ENCODE measurements around the gene GNAS.

The GNAS gene

DNA sequence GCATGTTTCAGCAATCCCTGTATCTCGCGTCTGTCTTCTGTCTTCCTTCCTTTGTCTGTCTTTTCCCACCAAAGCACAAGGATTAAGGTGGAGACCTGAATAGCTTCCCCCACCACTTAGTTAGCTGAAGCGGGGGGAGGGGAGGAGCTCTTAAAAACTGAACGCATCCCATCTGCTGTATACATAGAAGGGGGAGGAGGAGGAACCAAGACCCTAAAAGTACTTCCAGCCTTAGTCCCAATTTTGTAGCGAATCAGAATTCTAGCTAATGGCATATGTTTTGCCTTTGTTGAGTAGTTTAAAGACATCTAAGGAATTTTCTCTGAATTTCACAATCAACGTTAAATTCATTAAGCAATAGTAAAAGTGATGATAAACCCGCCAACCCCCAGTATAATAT, 47.9 kb downstream of the GNAS start:
- no peak for DNase-seq

DNA sequence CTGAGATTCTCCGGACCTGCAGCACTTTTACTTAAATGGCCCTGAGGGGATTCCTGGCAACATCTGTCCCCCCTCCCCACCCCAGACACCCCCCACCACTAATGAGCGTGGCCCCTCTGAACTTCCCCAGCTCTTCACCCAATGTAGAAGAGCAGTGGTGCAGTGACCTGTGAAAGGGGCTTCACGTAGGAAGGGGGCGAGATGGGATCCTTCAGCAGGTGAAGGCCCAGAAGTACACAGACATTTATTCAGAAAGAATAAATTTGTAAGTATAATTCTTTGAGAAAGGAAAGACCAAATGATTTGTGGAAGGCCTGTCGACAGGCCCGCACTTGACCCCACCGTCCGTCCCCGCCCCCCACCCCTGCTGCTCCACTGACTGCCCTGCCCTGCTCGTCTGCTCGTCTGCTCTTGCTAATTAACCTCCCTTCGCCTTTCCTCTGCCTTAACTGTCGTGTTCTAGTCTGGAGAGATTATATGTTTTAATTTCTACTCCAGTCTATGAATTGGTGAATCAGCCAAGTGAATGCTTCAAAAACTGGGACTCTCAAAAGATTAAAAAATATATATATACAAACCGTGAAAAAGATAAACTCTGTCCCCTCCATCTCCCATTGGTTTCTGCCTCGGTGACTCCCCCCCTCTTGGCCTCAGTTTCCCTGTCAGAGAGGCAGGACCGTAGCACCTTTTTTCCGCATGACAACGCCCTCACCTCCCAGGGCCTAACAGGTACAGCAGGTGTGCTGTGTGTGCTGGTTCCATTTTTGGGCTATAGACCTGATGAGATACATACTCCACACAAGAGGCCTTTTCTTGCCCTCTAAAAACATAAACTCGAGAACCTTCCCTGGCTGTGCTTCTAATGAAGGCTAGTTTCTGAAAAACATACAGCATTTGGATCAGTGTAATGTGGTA, 49.2 kb downstream of the GNAS start:
- DNase-seq, result no peak

DNA sequence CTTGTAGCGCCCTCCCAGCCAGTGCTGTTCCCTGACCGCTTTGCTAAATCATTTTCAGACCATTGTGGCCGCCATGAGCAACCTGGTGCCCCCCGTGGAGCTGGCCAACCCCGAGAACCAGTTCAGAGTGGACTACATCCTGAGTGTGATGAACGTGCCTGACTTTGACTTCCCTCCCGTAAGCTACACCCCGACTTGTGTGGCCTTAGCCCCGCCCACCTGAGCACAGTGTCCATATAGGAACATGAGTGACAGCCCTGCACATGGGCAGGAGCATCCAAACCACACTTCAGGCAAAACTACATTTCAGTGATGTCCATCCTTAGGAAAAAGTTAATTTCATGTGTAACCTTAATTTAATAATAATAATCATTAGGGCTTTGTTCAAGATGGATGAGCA, 51.1 kb downstream of the GNAS start:
- no peak for DNase-seq

DNA sequence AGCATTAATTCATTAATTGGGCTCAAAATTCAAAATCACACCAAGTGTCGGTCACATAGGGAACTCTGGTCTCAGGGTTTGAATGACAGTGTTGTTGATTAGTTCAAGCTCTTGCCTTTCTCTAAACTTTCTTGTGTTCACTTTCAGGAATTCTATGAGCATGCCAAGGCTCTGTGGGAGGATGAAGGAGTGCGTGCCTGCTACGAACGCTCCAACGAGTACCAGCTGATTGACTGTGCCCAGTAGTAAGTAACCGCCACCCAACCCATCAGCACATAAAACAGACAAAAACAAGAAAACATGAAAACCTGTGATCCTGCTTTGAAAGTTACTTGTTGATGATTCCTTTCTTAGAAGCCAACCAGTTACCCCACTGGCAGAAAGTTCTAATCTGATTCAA, 52.7 kb downstream of the GNAS start:
- no peak for DNase-seq

DNA sequence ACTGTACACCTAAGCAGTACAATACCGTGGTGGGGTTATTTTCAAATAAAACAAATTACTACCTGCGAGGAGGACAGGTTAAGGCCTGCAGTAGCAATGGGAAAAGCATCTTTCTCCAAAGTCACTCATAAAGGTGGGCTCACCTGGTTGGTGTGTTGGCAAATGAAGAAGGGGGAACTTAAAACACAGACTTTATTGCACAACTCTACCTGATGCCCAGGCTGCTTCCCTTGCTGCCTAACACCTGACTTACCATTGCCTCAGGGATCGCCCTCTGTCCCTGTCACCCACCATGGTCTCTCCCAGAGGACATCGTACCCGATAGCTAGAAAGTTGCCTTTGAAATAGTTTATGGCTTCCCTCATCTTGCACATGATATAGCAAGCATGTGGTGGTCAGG, 53.6 kb downstream of the GNAS start:
- DNase-seq, result no peak

DNA sequence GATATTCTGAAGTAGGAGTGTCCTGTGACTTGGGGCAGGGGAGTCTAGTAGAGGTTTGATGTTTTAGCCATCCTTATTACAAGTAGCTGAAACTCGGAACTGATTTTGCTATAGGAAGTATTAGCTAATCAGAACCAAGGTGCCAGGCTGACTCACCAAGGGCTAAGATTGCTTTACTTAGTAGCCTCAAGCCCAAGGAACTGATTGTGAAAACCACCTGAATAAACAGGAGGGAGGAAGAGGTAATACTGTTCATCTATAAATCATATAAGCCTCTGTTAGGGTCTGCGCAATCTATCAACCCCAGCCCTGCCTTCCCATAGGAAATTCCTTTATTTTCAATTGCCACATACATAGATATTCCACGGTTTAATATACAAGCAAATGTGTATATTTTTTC, 54.4 kb downstream of the GNAS start:
- no peak for DNase-seq

DNA sequence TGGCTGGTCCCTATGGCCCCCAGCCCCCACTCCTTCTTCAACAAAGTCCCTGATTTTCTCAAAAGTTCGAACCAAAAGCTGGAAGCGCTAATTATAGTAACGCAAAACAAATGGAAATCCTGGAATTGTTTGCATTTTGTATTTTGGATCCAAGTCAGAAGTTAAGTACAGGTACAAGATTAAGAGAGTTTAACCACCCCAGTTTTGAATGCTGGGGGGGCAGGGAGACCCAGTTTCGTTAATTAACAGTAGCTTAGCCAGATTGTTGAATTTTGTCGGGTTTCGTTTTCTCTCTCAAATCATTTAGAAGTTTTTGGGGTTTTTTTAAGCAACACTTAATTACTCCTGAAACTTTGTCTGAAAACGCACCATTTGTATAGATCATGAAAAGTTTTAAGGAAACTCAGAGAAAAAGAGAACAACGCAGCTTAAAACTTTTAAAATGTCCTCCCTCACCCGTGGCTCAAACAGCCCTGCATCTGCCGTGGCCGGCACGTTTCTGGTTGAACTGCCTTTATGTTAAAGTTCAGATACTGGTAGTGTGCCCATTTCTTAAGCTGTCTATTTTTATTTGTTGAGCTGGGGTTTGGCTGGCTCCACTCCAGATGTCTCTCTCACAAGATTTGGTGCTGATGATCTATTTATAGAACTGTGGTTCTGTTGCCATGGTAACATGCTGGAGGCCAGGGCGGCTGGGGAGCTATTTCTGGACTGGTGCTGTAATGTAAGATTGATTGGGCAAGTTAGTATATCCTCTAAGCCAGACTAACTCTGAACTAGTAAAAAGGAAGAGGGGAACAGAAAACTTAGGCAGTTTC, 55.0 kb downstream of the GNAS start:
- peak in 1 of 2 experiments; percentile 32 for DNase-seq

DNA sequence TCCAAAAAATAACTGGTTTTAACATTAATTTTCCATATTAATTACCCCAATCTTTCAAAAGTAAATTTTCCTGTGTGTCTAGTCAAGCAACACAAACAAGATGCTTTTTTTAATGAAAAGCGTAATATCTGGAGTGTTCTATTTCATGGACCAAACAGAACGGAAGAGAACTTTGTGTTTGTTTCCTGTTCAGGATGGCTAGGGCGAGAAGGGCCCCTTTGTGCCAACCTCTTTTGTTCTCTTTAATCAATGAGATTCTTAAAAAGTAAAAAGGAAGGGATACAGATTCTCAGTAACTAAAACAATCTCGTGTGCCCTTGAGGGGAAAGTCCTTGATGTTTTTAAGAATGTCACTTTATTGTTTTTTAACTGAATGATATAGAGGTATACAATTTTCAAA, 55.7 kb downstream of the GNAS start:
- no peak for DNase-seq

DNA sequence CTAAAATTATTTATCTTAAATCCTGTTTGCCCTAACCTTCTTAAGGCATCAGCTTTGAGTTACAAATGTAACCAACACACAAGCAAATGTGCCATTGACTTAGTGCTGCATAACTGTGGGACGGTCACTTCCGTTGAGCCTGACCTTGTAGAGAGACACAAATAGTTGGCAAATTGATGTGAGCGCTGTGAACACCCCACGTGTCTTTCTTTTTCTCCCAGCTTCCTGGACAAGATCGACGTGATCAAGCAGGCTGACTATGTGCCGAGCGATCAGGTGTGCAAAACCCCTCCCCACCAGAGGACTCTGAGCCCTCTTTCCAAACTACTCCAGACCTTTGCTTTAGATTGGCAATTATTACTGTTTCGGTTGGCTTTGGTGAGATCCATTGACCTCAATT, 56.4 kb downstream of the GNAS start:
- DNase-seq, result no peak

DNA sequence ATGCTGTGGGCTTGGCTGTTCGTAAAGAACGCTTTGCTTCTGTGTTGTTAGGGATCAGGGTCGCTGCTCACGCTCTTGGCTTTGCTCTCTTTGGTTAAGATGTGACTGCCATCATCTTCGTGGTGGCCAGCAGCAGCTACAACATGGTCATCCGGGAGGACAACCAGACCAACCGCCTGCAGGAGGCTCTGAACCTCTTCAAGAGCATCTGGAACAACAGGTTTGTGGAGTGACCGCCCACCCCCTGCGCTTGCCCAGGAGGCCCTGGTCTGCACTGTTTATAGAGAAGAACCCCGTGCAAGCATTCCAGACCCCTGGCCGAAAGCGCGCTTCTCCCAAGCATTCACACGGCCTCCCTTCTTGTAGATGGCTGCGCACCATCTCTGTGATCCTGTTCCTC, 57.1 kb downstream of the GNAS start:
- no peak for DNase-seq

DNA sequence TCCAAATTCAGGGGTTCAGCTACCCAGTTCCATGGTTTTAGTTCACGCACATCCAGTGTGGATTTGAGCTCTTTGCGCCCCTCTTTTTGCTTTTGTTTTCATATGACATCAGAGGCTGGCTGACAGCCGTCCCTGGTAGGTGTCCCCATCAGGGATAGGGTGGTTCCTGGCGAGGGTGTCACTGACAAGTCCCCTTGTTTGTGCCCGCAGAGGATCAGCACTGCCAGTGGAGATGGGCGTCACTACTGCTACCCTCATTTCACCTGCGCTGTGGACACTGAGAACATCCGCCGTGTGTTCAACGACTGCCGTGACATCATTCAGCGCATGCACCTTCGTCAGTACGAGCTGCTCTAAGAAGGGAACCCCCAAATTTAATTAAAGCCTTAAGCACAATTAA, 58.0 kb downstream of the GNAS start:
- DNase-seq, result no peak

DNA sequence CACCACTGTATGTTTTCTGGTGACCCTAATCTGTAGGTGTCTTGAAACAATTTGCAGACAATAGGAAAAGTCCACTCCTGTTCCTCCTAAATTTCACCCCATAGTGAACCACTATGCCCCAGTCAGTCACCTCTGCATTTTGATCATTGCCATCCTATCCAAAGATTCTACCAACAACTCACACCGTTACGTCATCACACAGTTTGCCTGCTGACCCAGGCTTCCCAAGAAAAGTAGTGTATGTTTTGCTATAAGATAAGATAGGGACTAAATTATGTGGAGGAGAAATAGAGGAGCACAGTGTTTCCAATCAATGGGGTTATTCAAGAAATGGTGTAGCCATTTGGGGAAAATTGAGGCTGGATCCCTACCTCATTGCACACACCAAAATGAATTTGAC, 58.8 kb downstream of the GNAS start:
- DNase-seq, result no peak

DNA sequence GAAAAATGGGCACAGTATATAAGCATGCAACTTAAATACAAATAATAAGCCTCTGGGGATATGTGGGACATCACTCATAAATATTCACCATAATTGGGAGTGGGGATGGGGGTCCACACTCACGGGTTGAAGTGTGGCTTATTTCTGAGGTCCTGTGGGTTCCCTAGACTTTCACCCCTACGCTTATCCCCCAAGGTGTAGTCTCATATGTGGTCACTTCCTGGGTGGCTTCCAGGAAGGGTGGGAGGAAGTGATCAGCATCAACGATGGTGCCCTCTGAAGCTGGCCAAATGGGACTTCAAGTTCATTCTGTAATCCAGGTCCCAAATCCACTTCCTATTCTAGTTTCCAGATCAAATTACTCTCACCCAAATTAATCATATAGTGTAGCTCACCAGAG, 59.5 kb downstream of the GNAS start:
- DNase-seq, result no peak

DNA sequence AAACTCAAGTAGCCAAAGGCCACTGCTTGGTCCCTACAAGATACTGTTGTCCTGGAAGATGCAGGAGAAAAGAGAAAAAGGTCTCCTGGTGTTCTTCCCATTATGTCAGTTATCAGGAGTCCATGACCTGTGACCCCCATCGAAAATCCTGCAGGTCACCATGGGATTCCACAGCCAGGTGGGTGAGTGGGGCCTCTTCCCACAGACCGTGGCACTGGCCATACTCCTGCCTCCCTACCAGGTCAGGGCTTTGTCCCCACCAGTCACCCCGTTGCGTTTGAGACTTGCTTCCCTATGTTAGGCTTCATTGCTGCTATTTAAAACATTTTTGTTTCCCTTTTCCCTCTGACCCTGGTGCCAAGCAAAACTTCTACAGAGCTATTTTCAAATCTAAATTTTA, 60.6 kb downstream of the GNAS start:
- no peak for DNase-seq

DNA sequence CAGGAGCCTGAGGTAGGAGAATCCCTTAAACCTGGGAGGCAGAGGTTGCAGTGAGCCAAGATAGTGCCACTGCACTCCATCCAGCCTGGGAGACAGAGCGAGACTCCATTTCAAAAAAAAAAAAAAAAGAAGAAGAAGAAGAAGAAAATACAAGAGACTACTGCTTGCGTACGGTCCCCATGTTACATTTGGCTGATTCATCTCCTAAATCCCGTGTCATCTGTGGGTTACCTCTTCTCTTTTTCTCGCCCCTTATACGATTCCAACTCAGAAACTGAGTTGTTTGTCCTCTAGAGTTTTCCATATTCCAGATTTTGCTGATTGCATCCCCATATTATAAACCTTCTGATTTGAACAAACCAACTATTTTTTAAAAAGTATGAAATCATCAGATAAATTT, 66.1 kb downstream of the GNAS start:
- no peak for DNase-seq

DNA sequence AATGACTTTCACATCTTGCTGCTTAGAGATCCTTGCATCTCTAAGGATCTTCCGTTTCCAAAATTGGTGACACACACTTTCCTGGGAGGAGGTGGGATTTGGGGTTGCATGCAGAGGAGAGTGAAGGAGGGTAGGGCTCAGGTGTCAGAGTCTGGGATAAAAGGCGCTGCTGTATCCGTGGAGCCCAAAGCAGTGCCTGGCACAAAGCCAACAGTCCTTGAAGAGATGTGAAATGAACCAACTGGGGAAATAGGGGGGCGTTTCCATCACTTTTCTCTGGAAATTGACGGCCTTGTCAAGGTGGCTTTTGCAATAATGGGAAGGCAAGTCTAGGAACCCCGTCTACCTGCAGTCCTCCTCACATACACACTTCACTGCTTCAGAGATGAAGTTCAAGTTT, 69.0 kb downstream of the GNAS start:
- DNase-seq, result no peak

DNA sequence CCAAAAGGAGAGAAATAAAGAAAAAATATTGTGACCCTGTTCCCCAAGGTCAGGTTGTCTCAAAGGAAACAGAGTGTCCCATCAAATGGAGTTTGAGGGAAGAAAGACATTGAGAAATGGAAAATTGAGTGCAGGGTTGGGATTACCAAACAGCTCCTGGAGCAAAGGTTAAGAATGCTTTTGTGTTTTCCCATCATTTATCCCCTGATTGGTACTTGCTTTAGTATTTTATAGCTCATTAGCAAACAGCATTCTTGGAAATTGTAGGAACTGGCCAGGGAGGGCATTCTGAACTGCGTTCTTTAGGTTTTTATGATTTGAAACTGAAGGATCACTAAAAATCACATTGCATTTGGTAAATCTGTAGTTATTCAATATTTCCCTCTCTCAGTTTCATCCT, 69.5 kb downstream of the GNAS start:
- no peak for DNase-seq

DNA sequence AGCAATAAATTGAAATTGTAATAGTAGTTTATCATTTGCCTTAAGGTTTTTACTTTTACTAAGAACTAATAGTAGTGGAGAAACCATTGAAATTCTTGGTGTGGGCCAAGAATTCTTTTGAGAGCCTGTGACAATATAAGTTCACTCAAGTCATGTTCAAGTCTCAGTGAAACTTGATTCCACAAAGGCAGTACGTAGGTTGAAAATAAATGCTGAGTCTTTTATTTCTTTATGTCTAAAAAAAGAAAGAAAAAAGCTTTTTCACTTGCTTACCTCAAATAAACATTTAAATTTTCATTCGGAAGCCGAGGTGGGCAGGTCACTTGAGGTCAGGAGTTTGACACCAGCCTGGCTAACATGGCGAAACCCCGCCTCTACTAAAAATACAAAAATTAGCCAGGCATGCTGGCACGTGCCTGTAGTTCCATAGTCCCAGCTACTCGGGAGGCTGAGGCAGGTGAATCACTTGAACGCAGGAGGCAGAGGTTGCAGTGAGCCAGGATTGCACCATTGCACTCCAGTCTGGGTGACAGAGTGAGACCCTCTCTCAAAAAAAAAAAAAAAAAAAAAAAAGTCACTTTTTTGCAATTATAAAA, 70.7 kb downstream of the GNAS start:
- no peak for DNase-seq

DNA sequence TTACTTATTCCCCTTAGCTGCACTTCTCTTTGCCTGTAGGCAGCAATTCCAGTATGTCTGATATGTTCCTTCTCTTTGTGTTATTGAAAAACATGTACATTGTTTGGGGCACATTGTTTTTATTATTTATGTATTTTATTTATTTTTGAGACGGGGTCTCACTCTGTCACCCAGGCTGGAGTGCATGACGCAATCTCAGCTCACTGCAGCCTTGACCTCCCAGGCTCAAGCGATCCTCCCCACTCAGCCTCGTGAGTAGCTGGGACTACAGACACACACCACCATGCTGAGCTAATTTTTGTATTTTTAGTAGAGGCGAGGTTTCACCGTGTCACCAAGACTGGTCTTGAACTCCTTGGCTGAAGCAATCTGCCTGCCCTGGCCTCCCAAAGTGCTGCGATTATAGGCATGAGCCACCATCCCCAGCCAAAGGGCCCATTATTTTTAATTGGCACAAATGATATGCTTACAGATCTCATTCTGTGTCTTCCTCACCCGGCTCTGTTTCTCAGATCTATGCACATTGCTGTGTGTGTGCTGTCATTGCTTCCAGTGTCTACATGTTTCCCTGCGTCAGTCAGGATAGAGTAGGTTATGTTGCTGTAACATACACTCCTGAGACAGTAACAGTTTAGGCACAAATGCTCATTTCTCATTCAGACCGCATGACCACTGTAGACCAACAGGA, 74.4 kb downstream of the GNAS start:
- no peak for DNase-seq

DNA sequence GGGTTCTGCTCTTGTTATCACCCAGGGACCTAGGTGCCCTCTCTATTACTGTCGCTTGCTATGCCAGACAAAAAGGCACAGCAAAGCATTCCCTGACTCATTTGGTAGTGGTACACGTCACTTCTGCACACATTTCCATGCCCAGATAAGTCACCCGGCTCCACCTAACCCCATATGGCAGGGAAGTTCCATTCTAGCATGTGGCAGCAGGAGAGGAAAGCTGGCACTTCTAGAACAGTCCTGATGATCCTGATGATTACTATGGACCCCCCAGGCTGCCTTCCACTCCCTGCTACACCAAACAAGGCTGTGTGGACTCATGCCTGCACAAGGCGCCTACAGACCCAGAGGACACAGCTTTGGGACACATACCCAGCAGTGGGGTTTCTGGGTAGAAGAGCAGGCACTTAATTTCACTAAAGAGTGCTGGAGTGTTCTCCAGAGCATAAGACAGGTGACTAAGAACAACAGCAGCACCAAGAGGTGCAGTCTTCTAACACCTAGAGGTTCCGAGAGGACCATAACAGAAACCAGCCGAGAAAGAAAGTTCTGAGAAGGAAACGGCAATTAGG, 75.1 kb downstream of the GNAS start:
- DNase-seq, result no peak

DNA sequence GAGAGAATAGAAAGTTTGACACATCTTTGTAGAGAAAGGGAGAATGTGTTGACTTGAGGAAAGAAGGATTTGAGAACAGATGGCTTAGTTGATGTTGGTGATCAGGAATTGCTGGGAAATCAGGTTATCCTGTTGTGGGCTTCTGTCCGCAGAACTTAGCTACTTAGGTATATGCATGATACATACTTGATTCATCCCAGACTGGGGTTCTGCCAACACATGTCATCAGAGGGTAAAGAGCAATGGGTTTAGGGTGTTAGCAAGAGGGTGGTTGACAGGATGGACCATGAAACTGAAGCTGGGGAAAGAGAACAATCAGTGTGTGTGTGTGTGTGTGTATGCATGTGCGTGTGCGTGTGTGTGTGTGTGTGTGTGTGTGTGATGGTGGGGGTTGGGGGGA, 78.0 kb downstream of the GNAS start:
- DNase-seq, result no peak

DNA sequence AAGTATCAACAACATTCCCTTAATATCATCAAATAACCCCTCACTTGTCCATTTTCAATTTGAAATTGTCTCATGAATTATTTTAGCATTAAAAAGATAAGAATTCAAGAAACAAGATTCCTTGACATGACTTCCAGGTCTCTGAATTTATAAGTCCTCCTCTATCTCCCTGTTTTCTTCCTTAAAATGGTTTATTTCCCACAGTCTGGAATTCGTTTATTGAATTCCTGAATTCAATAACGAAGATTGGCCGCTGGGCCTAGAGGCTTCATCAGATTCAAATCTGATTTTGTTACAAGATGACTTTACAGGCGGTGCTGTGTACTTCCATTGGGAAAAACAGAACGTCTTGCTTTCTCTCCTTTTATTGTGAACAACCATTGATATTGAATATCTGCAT, 79.7 kb downstream of the GNAS start:
- DNase-seq, result no peak

DNA sequence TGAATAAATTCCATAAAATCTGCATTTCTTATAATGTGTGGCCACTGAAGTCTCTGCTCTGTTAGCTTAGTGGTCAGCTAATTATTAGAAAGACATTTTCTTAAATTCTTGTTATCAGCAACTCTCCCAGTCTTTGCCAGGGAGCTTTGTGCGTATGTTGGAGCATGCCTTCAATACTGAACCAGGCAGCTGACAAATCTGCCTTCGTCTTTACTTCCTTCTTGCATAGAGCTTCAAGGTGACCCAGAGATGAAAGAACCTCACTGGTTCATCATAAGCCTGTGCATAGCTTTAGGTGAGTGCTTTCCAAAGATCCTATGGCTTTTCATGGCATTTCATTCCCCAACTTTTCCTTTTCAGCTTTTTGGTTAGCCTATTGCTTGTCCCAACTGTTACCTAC, 85.6 kb downstream of the GNAS start:
- DNase-seq, result no peak

All from stimulated activated CD4-positive, alpha-beta T cell treated with anti-CD3 and anti-CD28 coated beads, Interleukin-4, amount 100 ng/mL, for 4 hours (primary cell).